A549 treated with ZK216348 at 1 μM for 4 hours (cell line): ENCODE results near the gene MED7. TPM values are rescaled to one million over a fixed set of nuclear protein-coding genes. Genes with fewer than 3 reads are reported as not detected.

Experiments
- total RNA-seq: library from RNA; stranded (reverse); fragments of 200-300 nt; extraction: Qiagen RNA extraction; gene quantifications from 5 replicates; pipeline ENCODE4 v1.2.3, GENCODE V29; 2022; ENCODE audit warnings: low read depth

Gene MED7
- 14.9 to 27.2 TPM (median 15.7 TPM) in 5 replicates for total RNA-seq

GRCh38 chr5:157142317-157143126 is at the start of gene MED7:
Gene MED7, minus strand, starts transcription at chr5:157142865. Its CDS starts 3,434 bp downstream, at chr5:157139431.

GRCh38 chr5:157180374-157181264 is 38.0 kb upstream of the MED7 start, which contains the start of gene ITK:
Gene ITK, plus strand, starts transcription at chr5:157180840. Its CDS starts 138 bp downstream, at chr5:157180978.

GRCh38 chr5:157166214-157167213 is 23.8 kb upstream of the MED7 start, which contains the start of gene GARIN3:
Gene GARIN3, minus strand, starts transcription at chr5:157166264. Its CDS starts 96 bp downstream, at chr5:157166168.

GRCh38 chr5:157108976-157109375 is 33.7 kb downstream of the MED7 start, which contains the start of gene HAVCR2:
Gene HAVCR2, minus strand, starts transcription at chr5:157109044. Its CDS starts 61 bp downstream, at chr5:157108983.

Other genes with a start within 250 kb of the MED7 start
- 0.85 to 1.7 TPM (median 1.4 TPM) in 5 replicates for gene TIMD4, start 179.6 kb downstream of the MED7 start, total RNA-seq
- 27.8 to 40.3 TPM (median 32.1 TPM) in 5 replicates for gene HAVCR1, start 83.7 kb downstream of the MED7 start, total RNA-seq
- gene HAVCR2, start 33.8 kb downstream of the MED7 start, total RNA-seq: 0.20 to 0.70 TPM (median 0.41 TPM) in 5 replicates
- not detected in 5 replicates for gene GARIN3, start 23.4 kb upstream of the MED7 start, total RNA-seq
- gene ITK, start 38.0 kb upstream of the MED7 start, total RNA-seq: 0.17 to 0.29 TPM (median 0.26 TPM) in 3 of 5 replicates, not detected in the others
- gene CYFIP2, start 123.3 kb upstream of the MED7 start, total RNA-seq: 13.9 to 24.4 TPM (median 21.5 TPM) in 5 replicates